Stimulated activated effector memory CD8-positive, alpha-beta T cell treated with anti-CD3 and anti-CD28 coated beads, Interleukin-12 subunit alpha, Interleukin-12 subunit beta, amount 100 ng/mL, for 72 hours (primary cell): ENCODE results near the gene MACROD2.

Experiments used
- ATAC-seq: fragments of 150-1000 bp; cut with Tn5 transposase; 2 replicates; pipeline ENCODE4 v1.10.0; 2021
- DNase-seq, 2 donors: peaks; one replicate each; pipeline ENCODE4 v3.0.0; 2021 to 2022; ENCODE audit warnings: low spot score in 2 of 2
- H3K27ac Mint-ChIP-seq: one replicate; pipeline ENCODE4 v1.8.0; 2022; ENCODE audit warnings: mild to moderate bottlenecking, mixed read lengths
- H3K36me3 Mint-ChIP-seq: one replicate; pipeline ENCODE4 v1.8.0; 2022; ENCODE audit warnings: mild to moderate bottlenecking, mixed read lengths
- H3K4me1 Mint-ChIP-seq: one replicate; pipeline ENCODE4 v1.8.0; 2022; ENCODE audit warnings: mixed read lengths
- H3K4me3 Mint-ChIP-seq: one replicate; pipeline ENCODE4 v1.8.0; 2022; ENCODE audit warnings: mild to moderate bottlenecking, mixed read lengths
- H3K9me3 Mint-ChIP-seq: one replicate; pipeline ENCODE4 v1.8.0; 2022; ENCODE audit warnings: mixed read lengths

The MACROD2 gene

GRCh38 chr20:14570811-14571210 is 575.5 kb downstream of the MACROD2 start:
- Mint-ChIP-seq H3K9me3 (peaks cover 4% of the 10 kb centered on the region), H3K36me3 (no peaks in the 10 kb centered on the region), H3K4me3 (no peak overlapping the region), H3K4me1 (no peaks in the 10 kb centered on the region), H3K27ac (no peak overlapping the region)
- DNase-seq = no peak
- ATAC-seq = no peak

GRCh38 chr20:14573676-14574075 is 578.4 kb downstream of the MACROD2 start:
- H3K36me3 Mint-ChIP-seq = no peaks in the 10 kb centered on the region
- H3K27ac Mint-ChIP-seq = no peak overlapping the region
- peaks cover 9% of the 10 kb centered on the region for H3K9me3 Mint-ChIP-seq
- ATAC-seq (no peak), DNase-seq (no peak)
- H3K4me1 Mint-ChIP-seq = no peaks in the 10 kb centered on the region
- H3K4me3 Mint-ChIP-seq = no peak overlapping the region

GRCh38 chr20:14576196-14576877 is 581.0 kb downstream of the MACROD2 start:
- ATAC-seq (no peak), DNase-seq (no peak)
- Mint-ChIP-seq H3K36me3 (no peaks in the 10 kb centered on the region), H3K4me3 (no peak overlapping the region), H3K4me1 (no peaks in the 10 kb centered on the region), H3K27ac (no peak overlapping the region), H3K9me3 (peaks cover 5% of the 10 kb centered on the region)

- Mint-ChIP-seq H3K27ac (no peak overlapping the region), H3K4me3 (no peak overlapping the region), H3K9me3 (peaks cover 19% of the 10 kb centered on the region), H3K4me1 (no peaks in the 10 kb centered on the region), H3K36me3 (no peaks in the 10 kb centered on the region)
- no peak for DNase-seq
- ATAC-seq = no peak
These were observed 585.2 kb downstream of the MACROD2 start for GRCh38 chr20:14580418-14581074.

- Mint-ChIP-seq H3K9me3 (peaks cover 20% of the 10 kb centered on the region), H3K36me3 (no peaks in the 10 kb centered on the region), H3K4me1 (no peaks in the 10 kb centered on the region), H3K4me3 (no peak overlapping the region), H3K27ac (no peak overlapping the region)
- ATAC-seq (no peak), DNase-seq (no peak)
These were observed 586.4 kb downstream of the MACROD2 start for GRCh38 chr20:14581731-14582130.

- no peak for ATAC-seq
- H3K4me3 Mint-ChIP-seq = no peak overlapping the region
- H3K9me3 Mint-ChIP-seq = peaks cover 17% of the 10 kb centered on the region
- H3K36me3 Mint-ChIP-seq = no peaks in the 10 kb centered on the region
- no peak overlapping the region for H3K27ac Mint-ChIP-seq
- no peak for DNase-seq
- H3K4me1 Mint-ChIP-seq = no peaks in the 10 kb centered on the region
These were observed 587.5 kb downstream of the MACROD2 start for GRCh38 chr20:14582855-14583254.

- H3K36me3 Mint-ChIP-seq = no peaks in the 10 kb centered on the region
- peaks cover 17% of the 10 kb centered on the region for H3K9me3 Mint-ChIP-seq
- no peak for DNase-seq
These were observed 588.1 kb downstream of the MACROD2 start for GRCh38 chr20:14583413-14583812.

GRCh38 chr20:14589383-14589782 is 594.1 kb downstream of the MACROD2 start:
- no peak for ATAC-seq
- Mint-ChIP-seq H3K36me3 (no peaks in the 10 kb centered on the region), H3K4me1 (no peaks in the 10 kb centered on the region), H3K9me3 (peaks cover 7% of the 10 kb centered on the region), H3K27ac (no peak overlapping the region), H3K4me3 (no peak overlapping the region)
- no peak for DNase-seq

More at GRCh38 chr20:14583413-14583812, 588.1 kb downstream of the MACROD2 start:
- no peak for ATAC-seq
- H3K4me3 Mint-ChIP-seq = no peak overlapping the region
- H3K4me1 Mint-ChIP-seq = no peaks in the 10 kb centered on the region
- no peak overlapping the region for H3K27ac Mint-ChIP-seq

- no peaks in the 10 kb centered on the region for H3K36me3 Mint-ChIP-seq
- H3K27ac Mint-ChIP-seq = no peak overlapping the region
- peaks cover 14% of the 10 kb centered on the region for H3K9me3 Mint-ChIP-seq
- no peak for DNase-seq
- no peak for ATAC-seq
- no peak overlapping the region for H3K4me3 Mint-ChIP-seq
- no peaks in the 10 kb centered on the region for H3K4me1 Mint-ChIP-seq
These were observed 599.7 kb downstream of the MACROD2 start for GRCh38 chr20:14595051-14595450.

- H3K4me1 Mint-ChIP-seq = no peaks in the 10 kb centered on the region
- no peaks in the 10 kb centered on the region for H3K36me3 Mint-ChIP-seq
- DNase-seq = no peak
- H3K4me3 Mint-ChIP-seq = no peak overlapping the region
- no peak overlapping the region for H3K27ac Mint-ChIP-seq
- H3K9me3 Mint-ChIP-seq = peaks cover 9% of the 10 kb centered on the region
- no peak for ATAC-seq
These were observed 601.9 kb downstream of the MACROD2 start for GRCh38 chr20:14597206-14597715.

- Mint-ChIP-seq H3K9me3 (peaks cover 9% of the 10 kb centered on the region), H3K4me3 (no peak overlapping the region), H3K36me3 (no peaks in the 10 kb centered on the region), H3K4me1 (no peaks in the 10 kb centered on the region), H3K27ac (no peak overlapping the region)
- ATAC-seq = no peak
- no peak for DNase-seq
These were observed 604.3 kb downstream of the MACROD2 start for GRCh38 chr20:14599613-14600012.

GRCh38 chr20:14600527-14600926 is 605.2 kb downstream of the MACROD2 start:
- DNase-seq (no peak), ATAC-seq (no peak)
- Mint-ChIP-seq H3K36me3 (no peaks in the 10 kb centered on the region), H3K27ac (no peak overlapping the region), H3K4me3 (no peak overlapping the region), H3K4me1 (no peaks in the 10 kb centered on the region), H3K9me3 (peaks cover 7% of the 10 kb centered on the region)

GRCh38 chr20:14604143-14604542 is 608.8 kb downstream of the MACROD2 start:
- H3K27ac Mint-ChIP-seq = no peak overlapping the region
- no peak overlapping the region for H3K4me3 Mint-ChIP-seq
- no peaks in the 10 kb centered on the region for H3K4me1 Mint-ChIP-seq
- ATAC-seq (no peak), DNase-seq (no peak)
- peaks cover 14% of the 10 kb centered on the region for H3K9me3 Mint-ChIP-seq
- H3K36me3 Mint-ChIP-seq = no peaks in the 10 kb centered on the region

GRCh38 chr20:14609328-14610221 is 614.3 kb downstream of the MACROD2 start:
- Mint-ChIP-seq H3K4me1 (no peaks in the 10 kb centered on the region), H3K27ac (no peak overlapping the region)
- DNase-seq = no peak

GRCh38 chr20:14611479-14611878 is 616.2 kb downstream of the MACROD2 start:
- H3K9me3 Mint-ChIP-seq = peaks cover 25% of the 10 kb centered on the region
- DNase-seq (no peak), ATAC-seq (no peak)
- H3K27ac Mint-ChIP-seq = no peak overlapping the region
- H3K4me1 Mint-ChIP-seq = no peaks in the 10 kb centered on the region
- H3K36me3 Mint-ChIP-seq = no peaks in the 10 kb centered on the region
- no peak overlapping the region for H3K4me3 Mint-ChIP-seq

More at GRCh38 chr20:14609328-14610221, 614.3 kb downstream of the MACROD2 start:
- Mint-ChIP-seq H3K4me3 (no peak overlapping the region), H3K36me3 (no peaks in the 10 kb centered on the region), H3K9me3 (peaks cover 15% of the 10 kb centered on the region)
- ATAC-seq = no peak
